K562 (cell line): ENCODE data around the gene SH3BGR. TPM values are rescaled to one million over a fixed set of nuclear protein-coding genes. Genes with fewer than 3 reads are reported as not detected.

ENCODE experiments used
- ATAC-seq: fragments of 200-7000 bp; cut with Tn5 transposase; 3 replicates; pipeline ENCODE4 v1.9.1; 2020; ENCODE audit warnings: moderate library complexity
- BruUV-seq: library from RNA; stranded (reverse); fragments of 400-500 nt; replicated peaks from 2 replicates; lab custom pipeline; 2021; lab: Mats Ljungman, UMichigan
- CTCF ChIA-PET: fragments of 300-600 bp; formaldehyde crosslinking; extraction: SDS; loops from one replicate; lab custom pipeline; 2021; ENCODE audit warnings: low intra/inter-chr PET ratio; lab: Yijun Ruan, JAX
- POLR2A ChIA-PET: fragments of 300-600, 350-650 bp; sonication (Branson Sonifier 250); formaldehyde crosslinking; extraction: SDS; loops from one replicate; lab custom pipeline; 2021; ENCODE audit warnings: antibody characterized with exemption, inconsistent platforms; lab: Yijun Ruan, JAX
- DNase-seq, 4 experiments: peaks; one replicate each; pipeline versions ENCODE4 v3.0.0 to v3.0.0-alpha.2; 2011 to 2018; ENCODE audit warnings: low spot score in 3 of 4, mixed read lengths in 3 of 4; ENCODE audit errors: extremely low read depth in 1 of 4
- FAIRE-seq: peaks from 2 replicates; lab custom pipeline; 2011; peaks lifted over from hg19 to GRCh38; lab: Jason Lieb, UNC
- H2AFZ ChIP-seq: 2 replicates; pipeline ENCODE4 v1.6.0; 2011; ENCODE audit warnings: low read depth, low read length, control low read depth, inconsistent platforms
- H3K27ac ChIP-seq: fragments of 200-600 bp; 3 replicates; pipeline ENCODE4 v1.8.0; 2011; ENCODE audit warnings: low read depth, mild to moderate bottlenecking, control low read depth, inconsistent platforms, low read length, moderate library complexity, mixed read lengths; ENCODE audit errors: extremely low read depth
- H3K27me3 ChIP-seq, 2 experiments: fragments of 300-600 bp in 1 of 2; 2 replicates in 1 of 2; 3 replicates in 1 of 2; pipeline versions ENCODE4 v1.6.0 to v1.8.0; 2011; ENCODE audit warnings: inconsistent platforms in 2 of 2, low read length in 2 of 2, mild to moderate bottlenecking in 1 of 2, mixed read lengths in 1 of 2, moderate library complexity in 1 of 2; ENCODE audit not compliant: control insufficient read depth in 2 of 2, insufficient read depth in 2 of 2
- H3K36me3 ChIP-seq: fragments of 300-600 bp; 3 replicates; pipeline ENCODE4 v1.8.0; 2011; ENCODE audit warnings: mild to moderate bottlenecking, low read length, inconsistent platforms; ENCODE audit not compliant: control insufficient read depth, insufficient read depth
- H3K4me1 ChIP-seq, 2 experiments: fragments of 200-600 bp in 1 of 2; replicated peaks in 1 of 2; 2 replicates in 1 of 2; 3 replicates in 1 of 2; pipeline versions ENCODE4 v1.5.1 to v1.8.0; 2011; ENCODE audit warnings: inconsistent platforms in 2 of 2, low read length in 2 of 2, mild to moderate bottlenecking in 1 of 2, mixed read lengths in 1 of 2, moderate library complexity in 1 of 2; ENCODE audit not compliant: control insufficient read depth in 2 of 2, insufficient read depth in 2 of 2
- H3K4me2 ChIP-seq: 2 replicates; pipeline ENCODE4 v1.6.1; 2011; ENCODE audit warnings: low read length, control low read depth, inconsistent platforms, mixed read lengths; ENCODE audit not compliant: insufficient read depth
- H3K4me3 ChIP-seq: fragments of 200-600 bp; sonication (generic), shearing (Covaris generic); 2 replicates; pipeline ENCODE4 v1.5.1; 2016; ENCODE audit warnings: control low read depth, inconsistent platforms
- H3K79me2 ChIP-seq: fragments of 200-600 bp; 3 replicates; pipeline ENCODE4 v1.8.0; 2011; ENCODE audit warnings: low read length, inconsistent platforms; ENCODE audit not compliant: control insufficient read depth, insufficient read depth
- H3K9ac ChIP-seq, 2 experiments: 2 replicates each; pipeline versions ENCODE4 v1.6.0 to v1.6.1; 2011; ENCODE audit warnings: low read depth in 2 of 2, low read length in 2 of 2, control low read depth in 1 of 2, inconsistent platforms in 1 of 2, mild to moderate bottlenecking in 1 of 2, mixed read lengths in 1 of 2; ENCODE audit not compliant: insufficient read depth in 1 of 2
- H3K9me1 ChIP-seq: one replicate; pipeline ENCODE4 v1.6.0; 2011; ENCODE audit warnings: inconsistent platforms, mild to moderate bottlenecking, low read length, moderate library complexity; ENCODE audit not compliant: control insufficient read depth, insufficient read depth
- H3K9me3 ChIP-seq: replicated peaks from 2 replicates; pipeline ENCODE4 v1.5.1; 2011; ENCODE audit warnings: low read depth, low read length, inconsistent platforms; ENCODE audit not compliant: control insufficient read depth, insufficient read depth
- H4K20me1 ChIP-seq: replicated peaks from 2 replicates; pipeline ENCODE4 v1.6.1; 2011; ENCODE audit warnings: low read length, inconsistent platforms, mixed read lengths; ENCODE audit not compliant: control insufficient read depth, insufficient read depth
- CBX1 ChIP-seq: sonication (generic); IDR thresholded peaks from 2 replicates; pipeline ENCODE4 v1.6.1; 2016; ENCODE audit warnings: antibody characterized with exemption, low read depth, mild to moderate bottlenecking
- CUX1 ChIP-seq: fragments of 200-800 bp; sonication (Bioruptor generic); IDR thresholded peaks from 2 replicates; pipeline ENCODE4 v1.6.1; 2016; ENCODE audit warnings: missing genetic modification characterization, missing compliant biosample characterization
- FOXM1 ChIP-seq, 2 experiments: fragments of 450-650 bp in 1 of 2; sonication (generic) in 1 of 2; formaldehyde crosslinking in 1 of 2; IDR thresholded peaks; 2 replicates each; pipeline versions ENCODE4 v1.6.1 to v1.9.0; 2017 to 2022; ENCODE audit warnings: low read depth in 2 of 2, mild to moderate bottlenecking in 2 of 2, missing genetic modification reagents in 1 of 2, moderate library complexity in 1 of 2
- MBD2 ChIP-seq: sonication (generic); IDR thresholded peaks from 2 replicates; pipeline ENCODE4 v1.6.1; 2016; ENCODE audit warnings: low read depth, borderline replicate concordance
- NFIX ChIP-seq: fragments of 250-450 bp; sonication (Bioruptor Pico); IDR thresholded peaks from 2 replicates; pipeline ENCODE4 v1.4.0; 2020; ENCODE audit warnings: low read depth, mild to moderate bottlenecking, moderate library complexity
- ZFPM2 ChIP-seq: fragments of 250-450 bp; sonication (Bioruptor Pico); IDR thresholded peaks from 2 replicates; pipeline ENCODE4 v1.5.1; 2022; ENCODE audit warnings: mild to moderate bottlenecking
- ZMIZ1 ChIP-seq, 2 experiments: fragments of 150-350 bp in 1 of 2; IDR thresholded peaks; 2 replicates each; pipeline ENCODE4 v1.6.1; 2012 to 2016; ENCODE audit warnings: low read depth in 2 of 2, low read length in 2 of 2, mild to moderate bottlenecking in 1 of 2, moderate library complexity in 1 of 2
- WGBS: fragments of 100-300 bp; shearing (Covaris generic); methylation state at CpG from one replicate; pipeline ENCODE4 v1.1.6; 2016; ENCODE audit warnings: low coverage, mixed read lengths; ENCODE audit not compliant: insufficient coverage; ENCODE audit errors: missing lambda C conversion rate; 5-methylcytosine and 5-hydroxymethylcytosine counted together
- in situ Hi-C: fragments of 300-500 bp; cut with MboI; formaldehyde crosslinking; loops from 4 replicates; pipeline ENCODE4 v1.15.0; 2018; ENCODE audit warnings: inconsistent platforms, mixed read lengths
- intact Hi-C: fragments of 100-400 bp; cut with micrococcal nuclease; formaldehyde crosslinking; loops from 2 replicates; pipeline ENCODE4 v1.14.2; 2022
- polyA plus RNA-seq, 8 experiments: library from polyadenylated mRNA; depleted of rRNA in 4 of 8; stranded (reverse) in 5 of 8; unstranded in 3 of 8; fragments of >200 nt; fragmentation: Nextera tagmentation in 2 of 8; fragmentation: Illumina TruSeq in 1 of 8; extraction: Ambion mirVana in 2 of 8; extraction: Trizol in 1 of 8; gene quantifications; 2 replicates each; pipeline versions ENCODE4 v1.2.1 to v1.2.3, GENCODE V29; 2011 to 2014; ENCODE audit warnings: inconsistent platforms in 1 of 8, missing spikeins in 1 of 8
- total RNA-seq, 7 experiments: library from RNA; depleted of rRNA in 6 of 7; stranded (reverse); fragments of >200 nt in 6 of 7; fragmentation: Illumina TruSeq in 2 of 7; extraction: Trizol in 2 of 7; gene quantifications; 2 replicates each; pipeline versions ENCODE4 v1.2.1 to v1.2.3, GENCODE V29; 2011 to 2021; ENCODE audit warnings: low replicate concordance in 1 of 7
- TF ChIP-seq, protein P1 (sequence below): sonication (generic); formaldehyde crosslinking; IDR thresholded peaks from 2 replicates; pipeline ENCODE4 v1.8.0; 2022; ENCODE audit warnings: missing genetic modification reagents, mild to moderate bottlenecking, borderline replicate concordance
- TF ChIP-seq, protein P2 (sequence below): sonication (generic); formaldehyde crosslinking; IDR thresholded peaks from 2 replicates; pipeline ENCODE4 v1.8.0; 2022; ENCODE audit warnings: mild to moderate bottlenecking, low read depth, missing genetic modification reagents

SH3BGR gene
- total and polyA plus RNA-seq, 9 of the 15 experiments (the other 6 are each of a cell fraction or from before 2014, with no cell fraction given): 6.6 to 42.9 (median 25.6) TPM

DNA sequence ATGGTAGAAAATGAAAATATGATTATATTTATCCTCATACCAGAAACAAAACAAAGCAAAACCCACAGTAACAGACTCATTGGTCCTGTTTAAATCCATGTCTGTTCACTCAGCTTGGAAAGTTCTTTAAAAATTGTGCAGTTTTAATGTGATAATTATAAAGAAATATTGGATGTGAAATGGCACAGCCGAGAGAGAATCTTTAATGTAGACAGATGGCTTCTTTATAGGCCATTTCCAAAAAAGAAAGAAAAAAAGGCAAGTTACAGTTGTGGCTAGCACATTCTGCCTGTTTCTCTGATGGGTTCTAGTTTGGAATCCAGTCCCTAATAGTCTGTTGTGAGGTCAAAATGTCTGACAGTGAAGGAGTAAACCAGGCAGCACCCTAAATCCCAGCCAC is 62.0 kb downstream of the SH3BGR start:
- no peak overlapping the region for H3K4me3 ChIP-seq
- WGBS: 0% methylated on average over 1 of the region's 1 CpG
- no peaks in the 10 kb centered on the region; the same call in 2 of the 3 replicates for H3K36me3 ChIP-seq
- no peaks in the 10 kb centered on the region for H3K9me3 ChIP-seq
- H3K27me3 ChIP-seq: peaks cover 2 to 4% of the 10 kb centered on the region in 2 experiments; a peak in 2 of 5 replicates
- no peak for TF ChIP-seq MBD2
- no peak for TF ChIP-seq ZMIZ1 (IDR thresholded peaks at IDR 0.05; ENCODE audit: low read depth in 2 of 2, low read length in 2 of 2)
- no peak for TF ChIP-seq CBX1
- TF ChIP-seq FOXM1 (IDR thresholded peaks at IDR 0.05; ENCODE audit: low read depth): no peak
- no peak for TF ChIP-seq FOXM1 (CRISPR knock-in tag; IDR thresholded peaks at IDR 0.05; ENCODE audit: low read depth)
- no peak for TF ChIP-seq ZFPM2
- TF ChIP-seq CUX1: no peak
- TF ChIP-seq, protein P1, sequence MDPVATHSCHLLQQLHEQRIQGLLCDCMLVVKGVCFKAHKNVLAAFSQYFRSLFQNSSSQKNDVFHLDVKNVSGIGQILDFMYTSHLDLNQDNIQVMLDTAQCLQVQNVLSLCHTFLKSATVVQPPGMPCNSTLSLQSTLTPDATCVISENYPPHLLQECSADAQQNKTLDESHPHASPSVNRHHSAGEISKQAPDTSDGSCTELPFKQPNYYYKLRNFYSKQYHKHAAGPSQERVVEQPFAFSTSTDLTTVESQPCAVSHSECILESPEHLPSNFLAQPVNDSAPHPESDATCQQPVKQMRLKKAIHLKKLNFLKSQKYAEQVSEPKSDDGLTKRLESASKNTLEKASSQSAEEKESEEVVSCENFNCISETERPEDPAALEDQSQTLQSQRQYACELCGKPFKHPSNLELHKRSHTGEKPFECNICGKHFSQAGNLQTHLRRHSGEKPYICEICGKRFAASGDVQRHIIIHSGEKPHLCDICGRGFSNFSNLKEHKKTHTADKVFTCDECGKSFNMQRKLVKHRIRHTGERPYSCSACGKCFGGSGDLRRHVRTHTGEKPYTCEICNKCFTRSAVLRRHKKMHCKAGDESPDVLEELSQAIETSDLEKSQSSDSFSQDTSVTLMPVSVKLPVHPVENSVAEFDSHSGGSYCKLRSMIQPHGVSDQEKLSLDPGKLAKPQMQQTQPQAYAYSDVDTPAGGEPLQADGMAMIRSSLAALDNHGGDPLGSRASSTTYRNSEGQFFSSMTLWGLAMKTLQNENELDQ (CRISPR knock-in tag): no peak
- TF ChIP-seq, protein P2, sequence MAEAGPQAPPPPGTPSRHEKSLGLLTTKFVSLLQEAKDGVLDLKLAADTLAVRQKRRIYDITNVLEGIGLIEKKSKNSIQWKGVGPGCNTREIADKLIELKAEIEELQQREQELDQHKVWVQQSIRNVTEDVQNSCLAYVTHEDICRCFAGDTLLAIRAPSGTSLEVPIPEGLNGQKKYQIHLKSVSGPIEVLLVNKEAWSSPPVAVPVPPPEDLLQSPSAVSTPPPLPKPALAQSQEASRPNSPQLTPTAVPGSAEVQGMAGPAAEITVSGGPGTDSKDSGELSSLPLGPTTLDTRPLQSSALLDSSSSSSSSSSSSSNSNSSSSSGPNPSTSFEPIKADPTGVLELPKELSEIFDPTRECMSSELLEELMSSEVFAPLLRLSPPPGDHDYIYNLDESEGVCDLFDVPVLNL (CRISPR knock-in tag): no peak
- TF ChIP-seq NFIX: no peak
- no peak for DNase-seq
- H3K79me2 ChIP-seq: no peaks in the 10 kb centered on the region
- no peak overlapping the region for H3K27ac ChIP-seq
- no TSS peak for BruUV-seq
- no peak overlapping the region for H2AFZ ChIP-seq
- ATAC-seq: no peak
- no peak overlapping the region for H3K4me2 ChIP-seq
- FAIRE-seq: no peak
- POLR2A ChIA-PET: no interaction called here
- no peaks in the 10 kb centered on the region for H3K9me1 ChIP-seq
- no peaks in the 10 kb centered on the region for H4K20me1 ChIP-seq
- in situ Hi-C loops (no loop called here), intact Hi-C loops (no loop called here)
- no peaks in the 10 kb centered on the region; a peak in 1 of 5 replicates for H3K4me1 ChIP-seq
- CTCF ChIA-PET: no interaction called here
- H3K9ac ChIP-seq: no peak overlapping the region
